T47D (cell line): Measurements from ENCODE around the gene FAM118A.
"Not testable (repeated sequence)": the region's sequence is repeated elsewhere in the genome, so short reads cannot be mapped to it uniquely, and the experiment has no call there.

Experiments used
- DNase-seq, 2 experiments: peaks; one replicate each; pipeline versions ENCODE4 v3.0.0 to v3.0.0-alpha.2; 2011 to 2012; ENCODE audit warnings: low read depth in 1 of 2, low spot score in 1 of 2
- JUND ChIP-seq: IDR thresholded peaks from 2 replicates; pipeline ENCODE4 v1.6.1; 2012; ENCODE audit warnings: low read depth
- in situ Hi-C: cut with HindIII; loops from 2 replicates; pipeline ENCODE4 v1.10.0; 2016; ENCODE audit warnings: low sequenced_read_pairs, low pct_unique_long_range_greater_than_20kb

FAM118A gene

DNA sequence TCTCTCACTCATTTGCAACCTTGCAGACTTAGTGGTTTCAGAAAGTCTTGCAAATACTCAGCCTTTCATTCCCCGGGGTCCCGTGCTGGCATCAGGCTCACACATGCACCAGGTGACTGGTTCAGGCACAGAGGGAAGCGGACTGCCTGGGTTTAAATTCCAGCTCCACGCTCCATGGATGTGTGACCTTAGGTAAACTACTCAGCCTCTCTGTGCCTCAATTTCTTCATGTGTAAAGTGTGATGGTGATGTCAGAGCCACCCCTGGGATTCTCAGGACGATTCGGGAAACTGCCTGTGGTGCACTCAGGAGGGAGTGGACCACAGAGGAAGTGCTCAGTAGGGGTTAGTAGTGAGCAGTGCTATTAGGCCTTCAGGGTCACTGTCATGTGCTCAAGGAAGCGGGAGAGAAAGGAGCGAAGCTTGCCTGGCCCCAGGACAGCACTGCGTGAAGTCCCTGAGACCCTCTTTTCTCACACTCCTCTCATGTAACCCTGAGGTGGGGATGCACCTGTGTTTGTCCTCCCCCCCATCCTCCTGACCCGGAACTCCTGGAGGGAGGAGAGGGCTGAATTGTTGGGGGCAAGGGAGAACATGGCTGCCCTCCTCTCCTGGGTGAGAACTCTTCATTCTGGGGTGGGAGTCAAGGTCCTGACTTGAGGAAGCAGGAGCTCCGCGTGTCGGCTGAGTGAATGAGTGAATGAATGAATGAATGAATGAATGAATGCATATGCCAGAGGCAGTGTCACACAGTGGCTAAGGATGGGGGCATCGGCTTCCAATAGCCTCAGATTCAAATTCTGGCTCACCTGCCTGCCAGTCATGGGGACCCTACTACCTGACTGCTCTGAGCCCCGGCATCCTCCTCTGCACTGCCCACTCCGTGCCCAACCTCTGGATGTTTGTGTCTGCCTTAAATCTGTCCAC is 39.4 kb upstream of the FAM118A start:
- TF ChIP-seq JUND = no peak
- in situ Hi-C loops = no loop called here
- no peak for DNase-seq

- no peak for DNase-seq
- in situ Hi-C loops = no loop called here
- no peak for TF ChIP-seq JUND
These were observed 38.0 kb upstream of the FAM118A start for GRCh38 chr22:45271667-45272201.

GRCh38 chr22:45272498-45272897 is 37.2 kb upstream of the FAM118A start:
- TF ChIP-seq JUND = no peak
- DNase-seq = no peak
- in situ Hi-C loops = no loop called here

DNA sequence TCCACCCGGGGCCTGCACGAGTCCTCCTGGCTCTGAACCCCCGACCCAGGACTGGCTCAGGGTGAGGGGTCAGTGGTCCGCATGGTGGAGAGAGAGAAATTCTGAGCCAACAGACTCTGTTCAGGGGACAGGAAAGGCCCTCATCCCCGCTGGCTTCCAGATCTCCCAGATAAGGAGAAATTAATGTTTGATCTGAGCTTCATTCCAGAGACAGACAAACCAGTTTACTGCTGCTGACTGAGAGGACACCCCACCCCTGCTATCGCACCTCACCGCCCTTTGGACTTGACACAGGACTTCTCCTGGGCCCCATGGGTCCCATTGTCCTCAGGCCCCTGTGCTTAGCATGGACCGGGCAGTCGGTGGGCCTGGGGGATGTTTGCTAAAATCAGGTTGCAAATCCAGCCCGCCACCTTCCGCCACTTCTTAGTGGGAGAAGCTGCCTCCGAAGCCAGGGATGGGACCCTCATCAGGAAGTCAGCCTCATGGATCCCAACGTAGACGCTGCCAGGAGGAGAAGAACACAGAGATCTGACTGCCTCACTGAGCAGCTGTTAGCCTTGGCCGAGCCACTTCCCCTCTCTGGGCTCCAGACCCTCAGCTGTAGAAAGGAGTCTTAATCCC is 36.2 kb upstream of the FAM118A start:
- in situ Hi-C loops = no loop called here
- no peak for DNase-seq
- no peak for TF ChIP-seq JUND

- no peak for TF ChIP-seq JUND
- in situ Hi-C loops = no loop called here
- DNase-seq = no peak
These were observed 33.1 kb upstream of the FAM118A start for GRCh38 chr22:45276507-45277105.

- DNase-seq, in situ Hi-C loops: not testable (repeated sequence)
These were observed 32.0 kb upstream of the FAM118A start for GRCh38 chr22:45277720-45278119.

DNA sequence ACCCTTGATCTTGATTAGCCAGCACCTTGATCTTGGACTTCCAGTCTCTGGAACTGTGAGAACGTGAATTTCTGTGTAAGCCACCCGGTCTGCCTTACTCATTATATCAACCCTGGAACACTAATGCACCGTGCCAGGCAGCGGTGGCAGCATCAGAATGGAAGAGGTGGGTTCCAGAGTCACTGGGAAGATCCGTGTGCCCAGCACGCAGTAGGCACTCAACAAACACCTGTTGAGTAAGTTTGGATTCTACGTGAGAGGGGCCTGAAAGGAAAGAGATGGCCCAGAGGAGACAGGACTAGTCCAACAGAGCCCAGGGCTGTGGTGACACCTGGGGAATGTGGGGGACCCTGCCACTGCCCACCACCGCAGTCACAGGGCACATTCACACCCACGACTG is 31.6 kb upstream of the FAM118A start:
- DNase-seq = no peak
- no peak for TF ChIP-seq JUND
- in situ Hi-C loops = no loop called here

DNA sequence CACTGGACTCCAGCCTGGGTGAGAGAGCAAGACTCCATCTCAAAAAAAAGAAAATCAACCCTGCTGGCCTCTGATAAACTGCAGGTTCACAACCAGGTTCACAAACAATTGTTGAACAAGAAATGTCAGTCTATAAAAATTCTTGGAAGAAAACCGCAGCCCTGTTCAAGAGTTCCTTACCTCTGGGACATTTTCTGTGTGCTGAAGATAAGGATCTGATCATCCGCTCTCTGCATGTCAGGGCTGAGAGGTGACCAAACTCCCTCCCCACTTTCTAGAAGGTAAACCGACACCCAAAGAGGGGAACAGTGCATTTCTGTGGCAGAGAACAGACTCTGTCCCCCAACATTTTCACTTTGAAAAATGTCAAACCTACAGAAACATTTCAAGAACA is 29.1 kb upstream of the FAM118A start:
- peak in 1 of 2 experiments; percentile 63 for DNase-seq
- in situ Hi-C loops = no loop called here
- TF ChIP-seq JUND = no peak

DNA sequence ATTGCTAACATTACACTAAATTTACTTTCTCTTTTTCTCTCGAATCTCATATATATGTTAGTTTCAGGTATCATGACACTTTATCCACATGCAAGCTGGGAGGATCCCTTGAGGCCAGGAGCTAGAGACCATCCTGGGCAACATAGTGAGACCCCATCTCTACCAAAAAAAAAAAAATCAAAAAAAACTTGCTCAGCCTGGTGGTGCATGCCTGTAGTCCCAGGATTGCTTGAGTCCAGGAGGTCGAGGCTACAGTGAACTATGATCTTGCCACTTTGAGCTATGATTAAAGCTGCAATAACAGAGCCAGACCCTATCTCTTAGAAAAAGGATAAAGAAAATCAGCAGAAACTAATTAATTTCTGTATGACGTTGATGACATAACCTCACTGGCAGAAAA is 28.7 kb upstream of the FAM118A start:
- in situ Hi-C loops = no loop called here
- no peak for TF ChIP-seq JUND
- DNase-seq = no peak

DNA sequence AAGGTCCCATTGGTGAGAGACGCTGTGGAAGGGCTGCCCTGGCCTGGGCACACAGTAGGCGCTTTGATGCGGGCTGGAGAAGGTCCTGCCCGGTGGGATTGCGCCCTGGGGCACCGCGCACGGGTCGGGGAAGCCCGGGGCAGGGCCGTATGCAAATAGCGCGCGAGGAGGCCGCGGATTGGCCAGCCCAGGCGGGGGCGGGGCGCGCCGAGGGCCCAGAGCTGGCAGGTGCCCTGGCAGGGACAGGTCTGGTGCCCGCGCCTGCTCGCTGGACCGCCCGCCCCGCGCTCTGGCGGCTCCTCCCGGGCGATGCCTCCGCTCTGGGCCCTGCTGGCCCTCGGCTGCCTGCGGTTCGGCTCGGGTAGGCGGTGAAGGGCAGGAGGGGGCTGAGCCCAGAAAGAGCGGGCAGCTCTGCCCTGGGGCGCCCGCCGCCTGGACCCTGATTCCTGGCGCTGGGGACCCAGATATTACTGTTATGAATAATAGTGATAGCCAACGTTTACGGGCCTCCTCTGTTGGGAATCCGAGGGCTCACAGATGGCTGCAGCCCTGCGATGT is 24.9 kb upstream of the FAM118A start, which contains the start of gene UPK3A:
Gene UPK3A (plus strand): TSS at position 245 of the 558 bp plus-strand sequence. CDS start 65 bp downstream, at position 310.
- TF ChIP-seq JUND = no peak
- peak; percentile 38 to 77 for DNase-seq
- in situ Hi-C loops = no loop called here

DNA sequence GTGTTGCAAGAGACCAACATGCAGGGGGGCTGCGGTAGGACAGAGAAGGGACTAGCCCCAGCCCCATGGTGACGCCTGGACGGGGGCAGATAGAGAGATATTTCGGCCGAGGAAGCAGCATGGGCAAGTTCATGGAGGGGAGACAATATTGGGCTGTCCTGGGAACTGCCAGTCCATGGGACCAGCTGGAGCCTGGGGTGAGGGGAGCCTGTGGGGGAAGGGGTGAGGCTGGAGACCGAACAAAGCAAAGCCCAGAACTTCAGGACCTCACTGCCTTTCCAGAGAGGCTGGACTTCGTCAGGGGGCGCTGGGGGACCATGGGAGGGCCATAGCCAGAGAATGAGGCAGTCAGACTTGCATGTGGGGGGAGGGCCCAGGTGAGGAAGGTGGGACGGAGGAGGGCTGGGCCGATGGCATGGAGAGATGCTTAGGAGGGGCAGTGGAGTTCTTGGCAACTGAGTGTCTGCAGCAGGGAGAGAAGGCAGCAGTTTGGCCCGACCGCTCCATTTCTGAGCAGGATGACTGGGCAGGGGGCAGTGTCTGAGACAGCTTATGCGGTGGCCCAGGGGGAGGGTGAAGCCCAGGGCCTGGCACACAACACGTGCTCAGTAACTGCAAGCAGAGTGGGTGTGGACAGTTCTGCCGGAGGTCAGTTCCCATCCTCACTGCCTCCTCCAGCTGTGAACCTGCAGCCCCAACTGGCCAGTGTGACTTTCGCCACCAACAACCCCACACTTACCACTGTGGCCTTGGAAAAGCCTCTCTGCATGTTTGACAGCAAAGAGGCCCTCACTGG is 24.3 kb upstream of the FAM118A start:
- no peak for TF ChIP-seq JUND
- DNase-seq = no peak
- in situ Hi-C loops = no loop called here
